ENCODE measurements around the gene PIK3R6.
"Not testable (repeated sequence)": the region's sequence is repeated elsewhere in the genome, so short reads cannot be mapped to it uniquely, and the experiment has no call there.

The PIK3R6 gene

DNA sequence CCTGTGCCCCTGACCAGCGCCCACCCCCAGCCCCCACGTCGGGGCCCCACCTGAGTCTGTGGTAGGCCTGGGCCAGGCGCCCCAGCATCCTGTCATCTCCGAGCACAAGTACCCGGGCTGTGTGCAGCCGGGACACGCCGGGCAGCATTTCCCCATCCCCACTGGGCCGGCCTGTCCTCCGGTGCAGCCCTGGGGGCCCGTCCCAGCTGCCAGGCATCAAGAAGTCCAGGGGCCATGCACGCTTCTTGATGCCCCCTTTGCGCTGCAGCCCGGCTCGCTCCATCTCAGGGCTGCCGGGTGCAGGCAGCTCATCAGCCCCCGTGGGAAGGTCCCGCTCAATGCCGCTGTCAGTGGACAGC lies 39.0 kb downstream of the PIK3R6 start:
- DNase-seq (ENCODE audit: low read depth), result no peak

DNA sequence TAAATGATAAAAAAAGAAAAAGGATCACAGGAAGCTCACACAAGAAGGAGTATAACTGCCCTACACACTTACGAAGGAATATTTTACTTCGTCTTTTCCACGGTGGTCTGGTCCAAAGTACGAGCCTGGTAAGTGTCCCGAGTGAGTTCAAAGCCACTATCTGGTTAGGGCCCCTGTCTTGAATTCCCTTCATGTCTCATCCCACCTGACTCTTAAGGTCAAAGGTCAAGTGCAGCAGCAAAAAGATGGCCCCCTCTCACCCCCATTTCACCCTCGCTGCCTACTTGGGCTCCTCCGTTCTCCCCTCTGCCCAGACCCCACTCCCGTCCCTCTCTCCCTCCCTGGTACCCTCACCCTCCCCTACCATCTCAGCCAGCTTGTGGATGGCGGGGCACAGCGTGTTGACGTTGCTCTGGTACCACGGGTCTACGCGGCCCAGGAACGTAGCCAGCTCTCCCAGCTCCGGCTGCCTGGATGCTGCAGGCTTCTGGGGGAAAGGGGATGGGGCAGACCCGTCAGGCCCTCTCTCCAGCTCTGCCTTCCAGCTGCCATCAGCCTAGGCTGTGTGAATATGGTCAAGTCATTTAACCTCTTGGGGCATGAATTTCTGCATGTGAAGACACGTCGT lies 40.6 kb downstream of the PIK3R6 start:
- no peak for DNase-seq (ENCODE audit: low read depth)

DNA sequence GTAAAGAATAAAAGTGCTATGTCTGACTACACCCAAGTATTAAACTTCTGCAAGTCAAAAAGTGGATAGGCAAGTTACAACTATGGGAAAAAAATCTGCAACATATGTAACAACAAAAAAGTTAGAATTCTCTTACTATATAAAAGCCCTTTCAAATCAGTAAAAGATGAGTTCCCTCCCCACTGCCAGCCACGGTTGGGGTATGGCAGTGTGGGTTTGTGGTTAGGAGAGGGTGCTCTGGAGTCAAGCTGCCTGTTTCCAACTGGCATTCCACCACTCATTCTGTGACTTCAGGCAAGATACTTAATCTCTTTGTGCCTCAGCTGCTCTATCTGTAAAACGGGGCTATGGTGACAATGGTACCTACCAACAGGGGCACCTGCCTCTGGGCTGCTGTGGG lies 41.7 kb downstream of the PIK3R6 start:
- DNase-seq (ENCODE audit: low read depth), result no peak

DNA sequence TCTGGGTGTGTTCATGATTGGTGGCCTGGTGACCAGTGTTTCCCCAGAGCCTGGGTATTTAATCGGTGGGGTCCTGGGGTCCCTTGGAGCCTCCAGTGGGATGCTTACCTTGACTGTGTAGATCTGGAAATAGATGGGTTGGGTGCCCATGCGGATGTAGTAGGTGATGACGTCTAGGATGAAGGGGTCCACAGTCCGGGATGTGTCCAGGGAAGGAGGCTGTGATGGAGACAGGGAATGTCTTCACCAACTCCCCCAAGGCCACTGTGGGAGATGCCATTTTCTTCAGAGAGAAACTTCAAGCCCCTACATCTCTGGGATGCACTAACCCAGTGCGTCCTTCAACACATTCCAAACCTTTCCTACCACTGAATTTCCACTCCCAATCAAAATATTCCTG lies 44.2 kb downstream of the PIK3R6 start:
- no peak for DNase-seq (ENCODE audit: low read depth)

DNA sequence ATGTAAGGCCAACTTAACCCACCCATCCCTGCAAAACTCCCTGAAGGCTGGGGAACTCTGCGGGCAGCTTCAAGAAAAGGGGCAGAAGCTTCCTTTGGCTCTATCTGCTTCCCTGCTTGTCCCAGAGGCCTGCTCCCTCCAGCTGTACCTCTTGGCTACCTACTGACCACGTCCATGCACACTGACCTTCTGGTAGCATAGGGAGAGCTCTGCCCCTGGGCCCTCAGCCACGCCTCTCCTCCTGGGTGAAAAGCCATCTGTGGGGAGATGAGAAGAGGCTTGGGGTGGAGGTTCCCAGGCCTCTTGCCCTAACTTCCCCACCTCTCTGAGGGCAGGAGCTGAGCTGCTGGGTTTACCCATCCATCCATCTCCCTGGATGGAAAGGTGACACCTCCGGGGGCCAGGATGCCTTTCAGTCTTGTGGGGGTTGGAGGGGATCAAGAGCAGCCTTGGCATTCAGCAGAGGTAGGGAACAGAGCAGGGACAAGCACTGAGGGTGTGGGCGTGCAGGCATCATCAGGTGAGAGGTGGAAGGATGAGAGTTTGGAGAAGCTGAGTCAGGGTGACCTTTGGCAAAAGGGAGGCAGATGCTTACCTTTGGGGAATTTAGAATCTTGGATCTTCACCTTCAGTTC lies 45.0 kb downstream of the PIK3R6 start:
- DNase-seq (ENCODE audit: low read depth), result no peak

DNA sequence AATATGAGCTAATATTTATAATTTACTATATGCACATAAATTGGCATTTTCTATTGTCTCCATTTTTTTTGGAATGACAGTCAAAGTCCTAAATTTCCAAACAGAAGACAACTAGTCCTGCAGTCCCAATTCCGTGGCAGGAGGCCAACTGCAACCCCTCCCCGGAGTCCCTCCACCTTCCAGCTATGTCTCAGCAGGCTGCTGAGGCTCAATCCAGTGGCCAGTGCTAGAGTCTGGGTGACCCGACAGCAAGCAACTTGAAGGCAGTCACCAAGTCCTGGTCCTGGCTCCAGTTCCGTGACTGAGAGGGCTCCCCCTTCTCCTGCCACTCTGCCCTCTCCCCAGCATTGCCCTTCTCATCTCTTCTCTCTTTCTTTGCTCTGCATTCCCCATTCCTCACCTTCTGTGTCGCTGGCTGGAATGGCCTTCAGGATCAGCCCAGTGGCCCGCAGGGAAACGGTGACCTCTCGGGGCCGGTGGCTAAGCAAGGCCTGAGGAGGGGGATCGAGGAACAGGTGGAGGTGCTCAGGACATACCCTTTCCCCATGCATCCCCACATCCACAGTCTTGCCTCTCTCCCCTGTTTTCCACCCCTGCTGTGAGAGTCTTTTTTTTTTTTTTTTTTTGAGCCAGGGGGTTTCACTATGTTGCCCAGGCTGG lies 45.9 kb downstream of the PIK3R6 start:
- DNase-seq (ENCODE audit: low read depth), result no peak

DNA sequence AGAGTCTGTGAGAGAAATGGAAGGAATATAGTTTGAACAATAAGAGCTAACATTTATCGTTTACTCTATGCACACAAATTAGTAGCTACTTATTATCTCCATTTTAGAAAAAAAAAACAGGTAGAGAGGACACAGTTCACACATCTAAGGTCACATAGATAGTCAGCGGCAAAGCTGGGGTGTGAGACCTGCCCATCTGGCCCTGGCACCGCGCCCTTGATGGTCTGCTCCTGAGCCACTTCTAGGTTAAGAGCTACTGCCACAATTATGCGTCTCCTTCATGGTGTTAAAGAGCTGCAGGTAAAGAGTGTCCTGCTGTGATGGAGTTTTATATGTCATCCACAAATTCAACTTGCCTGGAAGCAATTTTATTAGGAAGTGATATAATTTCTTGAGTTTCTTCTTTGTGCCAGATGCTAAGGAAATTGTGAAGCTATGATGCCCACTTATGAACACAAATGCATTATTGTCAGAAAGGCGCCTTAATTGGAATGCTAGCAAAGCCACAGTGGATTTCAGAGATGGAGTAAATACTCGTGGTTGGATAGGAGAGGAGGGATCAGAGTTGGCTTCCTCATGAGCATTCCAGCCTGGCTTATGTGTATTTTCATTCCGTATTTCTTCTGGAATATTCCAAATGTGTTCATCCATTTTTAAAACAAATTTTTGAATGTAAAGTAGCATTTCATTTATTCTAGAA lies 47.0 kb downstream of the PIK3R6 start:
- DNase-seq (ENCODE audit: low read depth), result no peak

DNA sequence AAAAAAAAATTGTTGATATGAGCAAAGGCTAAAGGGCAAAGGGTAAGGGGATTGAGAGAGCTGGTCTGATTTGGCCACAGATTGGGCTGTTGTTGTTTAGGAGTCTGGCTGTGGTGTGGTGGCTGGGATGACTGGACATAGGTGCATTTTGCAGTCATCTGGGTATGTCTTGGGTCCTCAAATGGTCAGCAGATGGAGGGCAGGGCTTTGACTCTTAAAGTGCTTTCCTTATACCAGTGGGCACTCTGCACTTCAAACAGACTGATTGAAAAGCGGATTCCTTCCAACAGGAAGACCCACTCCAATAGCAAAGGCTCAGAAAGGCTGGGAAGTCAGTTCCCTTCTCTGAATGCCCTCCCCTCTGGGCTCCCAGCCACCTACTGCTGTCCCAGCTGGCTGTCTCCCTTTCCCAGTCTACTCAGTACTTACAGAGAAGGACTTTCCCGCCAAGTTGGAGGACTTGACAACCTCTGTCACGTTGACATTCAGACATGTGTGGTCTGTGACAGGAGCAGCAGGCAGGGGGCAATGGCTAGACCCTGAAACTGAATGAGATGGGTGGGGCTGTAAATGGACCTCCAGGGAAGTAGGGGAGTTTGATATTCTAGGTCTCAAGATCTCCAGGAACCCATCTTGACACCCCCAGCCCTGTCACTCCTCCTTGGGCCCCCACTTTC lies 48.7 kb downstream of the PIK3R6 start:
- no peak for DNase-seq (ENCODE audit: low read depth)

DNA sequence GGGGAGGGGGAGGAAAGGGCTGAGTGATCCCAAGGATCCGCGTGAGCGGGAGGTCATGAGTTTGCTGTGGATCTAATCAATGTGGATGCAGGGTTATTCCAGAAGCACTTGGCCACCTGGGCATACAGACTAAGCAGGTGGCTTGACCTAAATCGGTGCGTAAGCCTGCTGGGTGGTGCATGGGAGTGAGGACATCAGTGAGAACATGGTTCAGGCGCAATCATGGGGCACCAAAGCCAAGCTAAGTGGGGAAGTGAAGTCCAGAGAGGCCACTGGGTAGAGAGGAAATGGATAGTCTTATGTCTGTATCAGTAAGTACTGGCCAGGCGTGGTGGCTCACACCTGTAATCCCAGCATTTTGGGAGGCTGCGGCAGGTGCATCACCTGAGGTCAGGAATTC lies 49.4 kb downstream of the PIK3R6 start:
- no peak for DNase-seq (ENCODE audit: low read depth)

DNA sequence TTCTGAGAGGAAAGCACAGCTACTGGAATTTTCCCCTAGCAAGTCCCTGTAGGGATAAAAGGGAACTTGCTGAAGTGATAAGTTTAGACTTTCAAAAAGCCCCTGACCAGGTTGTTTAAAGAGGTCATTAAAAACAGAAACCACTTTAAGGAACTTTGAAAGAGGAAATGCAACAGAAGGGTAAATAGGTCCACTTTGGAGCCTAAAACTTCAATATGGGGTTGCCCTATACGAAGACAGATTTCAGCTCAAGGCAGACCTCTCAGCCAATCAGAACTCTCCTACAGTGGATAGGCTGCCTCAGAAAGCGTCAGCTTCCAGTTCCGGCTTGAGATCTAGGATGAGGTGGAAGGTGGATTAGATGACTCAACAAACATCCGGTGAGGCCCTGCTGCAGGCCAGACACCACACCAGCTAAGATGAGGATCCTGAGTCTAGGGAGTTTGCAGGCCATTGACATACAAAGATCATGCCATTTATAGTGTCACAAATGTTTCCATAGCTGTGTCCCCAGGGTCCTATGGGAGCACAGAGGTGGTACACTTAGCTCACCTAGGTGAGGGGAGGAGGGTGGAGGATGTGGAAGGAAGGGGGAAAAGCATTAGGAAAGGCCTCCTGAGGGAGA lies 60.4 kb downstream of the PIK3R6 start:
- no peak for DNase-seq (ENCODE audit: low read depth)

DNA sequence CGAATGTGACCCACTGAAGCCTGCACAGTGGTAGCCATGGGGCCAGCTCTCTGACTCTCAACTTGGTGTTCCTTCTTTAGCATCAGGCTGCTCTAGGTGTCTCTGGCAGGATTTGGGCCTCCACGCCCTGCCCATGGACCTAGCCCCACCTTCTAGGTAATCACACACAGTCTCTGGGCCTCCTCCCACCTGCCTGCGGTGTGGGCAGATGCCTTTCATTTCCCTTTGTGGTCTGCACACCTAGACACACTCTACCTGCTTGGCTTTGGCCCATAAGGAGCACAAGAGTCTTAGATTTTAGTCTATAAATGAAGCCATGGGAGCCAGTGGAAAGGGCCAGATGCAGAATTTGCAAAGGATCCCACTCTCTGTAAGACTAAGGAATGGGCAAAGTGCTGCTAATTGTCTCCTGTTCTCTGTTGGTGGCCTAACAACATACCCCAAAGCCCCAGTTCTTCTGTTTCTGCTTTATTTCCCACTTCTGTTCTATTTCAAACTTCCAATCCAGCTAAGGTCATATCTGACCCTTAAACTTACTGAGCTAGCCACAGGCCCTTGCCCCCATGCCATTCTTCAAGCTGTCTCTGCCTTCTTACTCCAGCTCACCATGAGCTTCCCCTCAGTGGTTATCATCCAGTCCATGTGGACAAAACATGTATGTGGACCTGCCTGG lies 61.1 kb downstream of the PIK3R6 start:
- no peak for DNase-seq (ENCODE audit: low read depth)

DNA sequence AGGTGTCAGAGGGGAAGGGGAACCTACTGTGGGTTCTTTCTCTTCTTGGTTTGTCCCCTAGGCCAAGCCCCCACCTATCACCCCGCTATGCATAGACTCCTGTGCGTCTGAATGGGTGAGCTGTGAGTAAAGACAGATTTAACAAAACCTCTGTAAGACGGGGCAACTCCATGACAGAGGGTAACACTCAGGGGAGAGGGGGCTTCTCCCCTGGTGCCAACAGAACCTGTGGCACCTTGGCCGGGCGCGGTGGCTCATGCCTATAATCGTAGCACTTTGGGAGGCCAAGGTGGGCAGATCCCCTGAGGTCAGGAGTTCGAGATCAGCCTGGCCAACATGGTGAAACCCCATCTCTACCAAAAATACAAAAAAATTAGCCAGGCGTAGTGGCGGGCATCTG lies 62.1 kb downstream of the PIK3R6 start:
- DNase-seq (ENCODE audit: low read depth), result not testable (repeated sequence)

DNA sequence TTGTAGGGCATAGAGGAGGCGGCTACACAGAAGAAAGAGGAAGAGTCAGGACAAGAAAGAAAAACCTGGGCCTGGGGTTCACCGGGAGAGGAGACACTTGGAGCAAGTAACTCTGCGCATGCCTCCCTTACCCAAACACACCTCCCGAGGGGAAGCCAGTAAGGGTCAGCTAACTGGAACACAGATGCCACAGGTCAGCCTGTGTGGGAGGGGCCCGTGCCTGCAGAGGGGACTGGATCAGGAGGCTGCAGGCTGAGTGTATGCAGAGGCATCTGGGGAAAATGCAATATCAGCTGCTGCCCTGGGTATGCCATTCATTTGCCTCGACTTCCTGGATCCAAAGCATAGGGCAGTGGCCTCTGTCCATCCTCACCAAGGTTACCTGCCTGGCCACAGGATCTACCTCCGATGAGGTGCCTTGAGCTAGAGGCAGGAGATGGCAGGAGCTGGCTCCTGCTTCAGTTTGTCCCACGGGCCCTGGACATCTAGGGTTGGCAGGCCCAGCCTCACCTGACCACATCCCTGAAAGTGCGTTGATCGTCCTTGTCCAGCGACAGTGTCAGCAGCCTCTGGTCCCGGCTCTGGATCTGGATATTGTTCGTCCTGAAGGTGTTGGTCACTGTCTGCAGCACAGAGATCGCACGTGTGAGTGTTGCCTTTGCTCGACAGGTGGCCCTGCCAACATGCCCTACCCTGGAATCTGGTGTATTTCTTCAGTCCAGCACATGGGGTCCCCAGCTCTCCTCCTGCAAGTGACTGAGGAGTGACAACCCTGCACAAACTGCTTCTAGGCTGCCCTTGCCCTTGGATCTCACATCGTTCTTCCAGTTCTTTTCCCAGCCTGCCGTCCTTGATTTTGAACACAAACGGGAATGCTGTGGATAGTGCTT lies 63.7 kb downstream of the PIK3R6 start:
- no peak for DNase-seq (ENCODE audit: low read depth)

DNA sequence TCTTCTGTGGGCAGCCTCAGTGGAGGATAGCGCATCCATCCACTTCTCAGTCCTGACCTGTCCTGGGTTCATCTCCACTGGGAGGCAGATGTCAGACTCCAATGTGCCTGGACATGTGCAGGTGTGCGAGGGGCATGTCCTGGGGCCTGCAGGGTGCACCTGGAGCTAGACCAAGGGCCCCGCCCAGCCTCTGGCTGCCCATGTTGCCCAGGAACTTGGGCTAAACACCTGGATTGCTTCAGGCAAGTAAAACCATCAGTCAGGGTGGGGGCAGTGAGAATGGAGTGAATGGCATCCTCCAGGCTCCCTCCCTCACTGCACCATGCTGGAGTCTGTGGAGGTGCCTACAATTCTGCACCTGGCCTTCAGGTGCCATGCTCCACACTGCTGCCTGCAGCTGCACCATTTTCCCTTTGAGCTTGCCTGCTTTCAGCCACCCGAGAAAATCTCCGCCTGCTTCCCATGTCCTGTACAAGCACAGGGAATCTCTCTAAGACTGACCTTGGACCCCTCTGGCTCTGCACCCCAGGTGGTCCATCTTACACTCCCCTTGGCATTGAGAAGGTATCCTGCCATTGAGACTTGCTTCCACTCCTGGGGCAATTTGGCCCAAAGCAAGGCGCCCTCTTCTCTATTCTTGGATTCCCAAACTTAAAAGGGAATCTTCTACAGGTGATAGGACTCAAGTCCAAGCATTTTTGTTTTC lies 66.2 kb downstream of the PIK3R6 start:
- DNase-seq (ENCODE audit: low read depth), result no peak

DNA sequence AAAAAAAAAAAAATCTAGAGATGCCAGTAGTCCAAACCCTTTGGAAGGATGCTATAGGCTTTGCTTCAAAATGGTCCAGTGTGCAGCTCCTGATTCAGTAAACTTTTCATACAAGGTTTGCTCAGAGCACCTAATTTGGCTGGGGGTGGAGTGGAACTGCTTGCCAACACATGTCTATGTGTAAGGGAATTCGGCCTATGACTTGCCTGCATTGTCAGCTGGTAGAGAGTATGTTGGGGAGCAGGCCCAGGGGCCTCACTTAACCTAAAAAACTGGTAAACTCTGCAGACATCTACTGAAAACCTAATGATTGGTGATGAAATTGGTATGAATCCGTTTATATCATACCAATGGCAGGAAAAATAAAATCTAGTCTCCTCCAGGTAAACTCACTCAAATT lies 66.8 kb downstream of the PIK3R6 start:
- DNase-seq (ENCODE audit: low read depth), result no peak

DNA sequence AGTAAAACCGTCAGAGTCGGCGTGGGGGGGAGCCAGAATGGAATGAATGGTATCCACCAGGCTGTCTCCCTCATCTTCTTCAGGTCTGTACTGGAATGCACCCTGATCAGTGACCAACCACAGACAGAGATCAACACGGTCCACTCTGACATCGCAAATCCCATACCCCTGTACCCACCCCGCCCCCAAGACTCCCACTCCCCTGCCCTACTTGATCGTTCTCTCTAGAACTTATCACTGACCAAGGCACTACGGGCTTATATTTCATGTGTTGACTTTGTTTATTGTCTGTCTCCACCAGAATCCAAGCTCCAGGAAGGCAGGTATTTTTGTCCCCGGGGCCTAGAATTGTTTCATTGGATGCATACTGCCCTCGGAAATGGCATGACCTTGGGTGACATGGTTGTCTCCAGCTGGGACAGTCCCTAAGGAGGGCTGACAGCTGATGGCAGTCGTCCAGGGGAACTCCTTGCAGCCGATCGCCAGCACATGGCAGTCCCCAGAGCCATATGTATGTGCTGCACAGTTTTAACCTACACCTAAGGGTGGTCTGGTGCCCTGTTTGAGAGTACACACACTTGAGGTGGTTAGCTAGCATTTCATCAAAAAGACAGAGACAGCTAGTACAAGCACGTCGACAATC lies 67.8 kb downstream of the PIK3R6 start:
- no peak for DNase-seq (ENCODE audit: low read depth)

DNA sequence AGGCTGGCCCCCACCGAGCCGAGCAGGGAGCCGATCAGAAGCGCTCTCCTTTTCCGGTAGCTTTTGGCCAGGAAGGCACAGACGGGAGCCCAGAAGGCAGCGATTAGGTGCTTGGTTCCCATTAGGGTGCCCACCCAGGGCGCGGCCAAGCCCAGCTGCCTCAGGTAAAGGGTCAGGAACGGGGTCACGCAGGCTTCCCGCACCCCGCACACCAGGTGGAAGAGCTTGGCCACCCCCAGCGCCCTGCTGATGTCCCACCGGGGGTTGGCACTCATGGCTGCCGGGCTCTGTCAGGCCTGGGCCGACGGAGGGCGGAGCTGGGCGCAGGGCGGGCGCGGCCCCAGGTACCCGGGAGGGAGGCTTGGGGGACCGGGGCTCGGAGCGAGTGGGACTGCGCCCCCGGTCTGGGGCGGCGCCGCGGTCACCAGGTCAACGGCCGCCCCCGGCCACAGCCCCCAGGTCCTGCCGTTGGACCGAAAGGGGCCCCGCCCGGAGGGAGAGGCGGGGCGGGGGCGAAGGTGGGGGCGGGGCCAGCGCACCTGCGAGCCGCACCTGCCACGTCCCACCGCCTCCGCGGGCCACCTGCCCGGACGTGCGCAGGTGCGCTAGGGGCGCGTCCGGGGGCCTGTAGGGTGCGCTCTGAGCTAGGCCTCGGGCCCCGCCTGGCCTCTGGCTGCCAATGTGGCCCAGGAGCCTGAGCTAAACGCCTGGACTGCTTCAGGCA lies 68.5 kb downstream of the PIK3R6 start, which contains the start of gene MFSD6L:
MFSD6L (minus strand) TSS at position 520 of the 724 bp plus-strand sequence; CDS start at position 275, 245 bp downstream.
- DNase-seq (ENCODE audit: low read depth), result no peak

DNA sequence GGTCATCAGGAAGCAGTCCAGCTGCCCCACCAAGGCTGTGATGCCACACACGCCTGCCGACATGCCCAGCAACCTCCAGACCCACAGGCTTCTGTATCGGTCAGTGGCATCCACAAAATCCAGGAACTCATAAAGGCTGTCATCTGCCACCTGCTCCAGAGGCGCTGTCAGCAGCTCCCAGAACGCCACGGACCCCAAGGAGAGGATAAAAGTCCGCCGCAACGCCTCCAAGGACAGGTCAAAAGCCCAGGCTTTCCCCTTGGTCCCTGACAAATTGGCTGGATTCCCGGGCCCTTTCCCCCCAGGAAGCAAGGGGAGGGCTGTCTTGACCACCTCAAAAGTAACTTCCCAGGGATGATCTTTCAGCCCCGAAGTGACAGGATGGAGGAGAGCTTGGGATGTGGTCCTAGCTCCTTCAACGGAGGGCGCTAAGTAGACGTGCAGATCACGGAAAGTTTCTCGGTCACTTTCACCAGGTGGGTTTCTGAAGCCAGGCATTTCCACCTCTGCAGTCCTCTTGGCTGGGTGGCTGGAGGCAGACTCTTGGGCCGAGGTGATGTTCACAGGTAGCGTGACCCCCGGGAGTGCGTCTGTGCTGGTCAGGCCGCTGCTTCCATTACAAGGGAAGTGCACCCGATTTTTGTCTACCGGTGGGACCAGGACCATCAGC lies 69.2 kb downstream of the PIK3R6 start:
- no peak for DNase-seq (ENCODE audit: low read depth)

Measured in T-helper 22 cell (primary cell).